ENCODE measurements around the gene PHLDA3. TPM values are rescaled to one million over a fixed set of nuclear protein-coding genes. Genes with fewer than 3 reads are reported as not detected.

PHLDA3 gene
- total RNA-seq, 2 donors from 2014 or later, result 25.2 to 48.8 TPM

DNA sequence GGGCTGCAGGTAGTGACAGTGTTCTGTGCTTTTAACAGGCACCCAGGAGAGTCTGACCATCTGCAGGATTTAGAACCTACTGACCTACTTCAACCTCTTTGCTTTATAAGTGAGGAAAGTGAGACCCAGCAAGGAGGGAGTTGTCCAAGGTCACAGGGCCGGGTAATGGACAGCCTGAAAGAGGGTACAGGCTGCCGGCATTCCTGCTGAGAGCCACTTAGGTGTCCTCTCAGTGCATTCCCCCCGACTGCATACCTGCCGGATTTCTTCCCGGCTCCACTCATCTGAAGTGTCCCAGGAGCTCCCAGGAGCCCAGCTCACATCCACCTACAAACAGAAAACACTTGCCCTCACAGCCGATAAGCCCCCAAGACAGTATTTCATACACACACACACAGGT is 13.9 kb downstream of the PHLDA3 start:
- DNase-seq (no peak), ATAC-seq (no peak)
- no peaks in the 10 kb centered on the region for H3K9me3 ChIP-seq
- TF ChIP-seq POLR2A (IDR thresholded peaks at IDR 0.05), result no peak
- no peak for TF ChIP-seq CTCF (IDR thresholded peaks at IDR 0.05)
- no peak overlapping the region for H3K4me3 ChIP-seq
- no peak overlapping the region for H3K27ac ChIP-seq
- WGBS, 2 donors, result 54 to 61% methylated on average over 6 of the region's 6 CpGs
- peaks cover 12% of the 10 kb centered on the region for H3K4me1 ChIP-seq
- intact Hi-C loops (cut with DNase I), result no loop called here
- H3K27me3 ChIP-seq, result no peaks in the 10 kb centered on the region
- no peaks in the 10 kb centered on the region for H3K36me3 ChIP-seq (replicated peaks in 1 of 2; ENCODE audit: insufficient read depth in 1 of 2, low read depth in 2 of 2)

DNA sequence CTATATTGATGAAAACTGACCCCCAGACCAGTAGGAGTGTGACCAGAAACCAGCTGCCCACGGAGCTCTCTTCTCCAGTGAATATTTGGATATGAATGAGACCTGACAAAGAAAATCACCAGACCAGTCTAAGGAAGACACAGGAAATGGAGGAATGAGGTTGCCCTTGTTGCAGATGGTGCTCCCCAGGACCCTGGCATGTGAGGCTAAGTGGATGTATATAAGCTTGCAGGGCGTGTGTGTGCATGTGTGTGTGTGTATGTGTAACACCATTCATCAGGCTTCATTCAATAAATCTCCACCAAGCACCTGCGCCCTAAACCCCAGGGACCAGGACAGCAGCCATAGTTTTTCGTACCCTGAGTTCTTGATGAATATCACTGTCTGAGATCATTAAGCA is 14.4 kb downstream of the PHLDA3 start:
- no peak for TF ChIP-seq POLR2A (IDR thresholded peaks at IDR 0.05)
- no peak for TF ChIP-seq CTCF (IDR thresholded peaks at IDR 0.05)
- Histone ChIP-seq H3K4me1 (peaks cover 15% of the 10 kb centered on the region), H3K9me3 (no peaks in the 10 kb centered on the region), H3K27me3 (no peaks in the 10 kb centered on the region), H3K4me3 (no peak overlapping the region), H3K36me3 (replicated peaks in 1 of 2; ENCODE audit: insufficient read depth in 1 of 2, low read depth in 2 of 2) (no peaks in the 10 kb centered on the region), H3K27ac (no peak overlapping the region)
- intact Hi-C loops (cut with DNase I), result no loop called here
- no peak for DNase-seq
- no peak for ATAC-seq
- WGBS, 2 donors, result 66 to 76% methylated on average over 3 to 4 of the region's 4 CpGs

DNA sequence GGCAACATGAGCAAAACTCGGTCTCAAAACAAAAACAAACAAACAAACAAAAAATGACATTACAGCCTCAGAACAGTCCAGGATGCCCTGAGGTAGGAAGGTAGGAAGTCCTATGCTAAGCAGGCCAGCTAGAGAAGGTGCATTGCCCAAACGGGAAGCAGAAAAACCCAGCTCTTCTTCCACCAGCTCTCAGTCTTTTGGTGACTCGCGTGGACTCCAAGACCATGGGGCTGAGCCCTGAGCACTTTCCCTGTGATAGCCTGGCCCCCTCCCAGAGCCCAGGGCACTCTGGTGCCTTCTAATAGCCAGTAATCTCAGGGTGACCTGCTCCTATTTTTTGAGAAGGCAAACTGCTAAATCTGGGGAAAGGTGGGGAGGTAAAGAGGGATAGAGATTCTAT is 16.1 kb downstream of the PHLDA3 start:
- TF ChIP-seq POLR2A (IDR thresholded peaks at IDR 0.05), result no peak
- TF ChIP-seq CTCF (IDR thresholded peaks at IDR 0.05), result no peak
- Histone ChIP-seq H3K27ac (no peak overlapping the region), H3K36me3 (replicated peaks in 1 of 2; ENCODE audit: insufficient read depth in 1 of 2, low read depth in 2 of 2) (no peaks in the 10 kb centered on the region), H3K4me1 (peaks cover 30% of the 10 kb centered on the region), H3K4me3 (no peak overlapping the region), H3K27me3 (no peaks in the 10 kb centered on the region), H3K9me3 (no peaks in the 10 kb centered on the region)
- WGBS, 2 donors, result 47 to 68% methylated on average over 4 of the region's 4 CpGs
- ATAC-seq (no peak), DNase-seq (no peak)
- intact Hi-C loops (cut with DNase I), result no loop called here

- 20 to 41% methylated on average over 2 to 12 of the region's 12 CpGs for WGBS, 2 donors
- Histone ChIP-seq H3K9me3 (no peaks in the 10 kb centered on the region), H3K4me3 (no peak overlapping the region), H3K36me3 (replicated peaks in 1 of 2; ENCODE audit: insufficient read depth in 1 of 2, low read depth in 2 of 2) (no peaks in the 10 kb centered on the region), H3K27me3 (no peaks in the 10 kb centered on the region), H3K27ac (peak overlapping the region in 2 of 4 donors; percentile 6 to 37), H3K4me1 (peaks cover 32% of the 10 kb centered on the region)
- DNase-seq (peak; percentile 27 to 48 (median 36)), ATAC-seq (peak; percentile 33)
- TF ChIP-seq POLR2A (IDR thresholded peaks at IDR 0.05), result no peak
- TF ChIP-seq CTCF (IDR thresholded peaks at IDR 0.05), result no peak
- intact Hi-C loops (cut with DNase I), result no loop called here
These were observed 18.2 kb downstream of the PHLDA3 start for GRCh38 chr1:201450721-201451291.

- 72 to 92% methylated on average over 2 to 4 of the region's 5 CpGs for WGBS, 2 donors
- TF ChIP-seq CTCF (IDR thresholded peaks at IDR 0.05) (no peak), POLR2A (IDR thresholded peaks at IDR 0.05) (no peak)
- ATAC-seq (no peak), DNase-seq (peak; percentile 13 to 26 (median 20))
- Histone ChIP-seq H3K27ac (peak overlapping the region; percentile 33 to 88 (median 70)), H3K9me3 (no peaks in the 10 kb centered on the region), H3K36me3 (replicated peaks in 1 of 2; ENCODE audit: insufficient read depth in 1 of 2, low read depth in 2 of 2) (no peaks in the 10 kb centered on the region), H3K4me1 (peaks cover 32% of the 10 kb centered on the region), H3K4me3 (no peak overlapping the region), H3K27me3 (no peaks in the 10 kb centered on the region)
- intact Hi-C loops (cut with DNase I), result no loop called here
These were observed 20.0 kb downstream of the PHLDA3 start for GRCh38 chr1:201448990-201449389.
